Spleen (tissue), 7 donors: ENCODE results near the gene SLC25A20.

Experiments
- CTCF ChIP-seq, 11 experiments: fragments of 200-600 bp in 7 of 11; fragments of 450-650 bp in 4 of 11; sonication (generic) in 4 of 11; IDR thresholded peaks in 8 of 11; conservative IDR thresholded peaks in 3 of 11; 1 replicate in 7 of 11; 2 replicates in 4 of 11; pipeline versions ENCODE4 v1.4.0 to v1.8.0; 2016 to 2021; ENCODE audit warnings: antibody characterized with exemption in 11 of 11, inconsistent platforms in 4 of 11, mild to moderate bottlenecking in 1 of 11
- POLR2A ChIP-seq, 3 donors: fragments of 450-650 bp; IDR thresholded peaks; one replicate each; pipeline ENCODE4 v1.5.1; 2017; ENCODE audit warnings: antibody characterized with exemption in 3 of 3, mild to moderate bottlenecking in 1 of 3
- POLR2AphosphoS5 ChIP-seq, 3 donors: sonication (generic); formaldehyde crosslinking; IDR thresholded peaks; one replicate each; pipeline ENCODE4 v1.5.1; 2017; ENCODE audit warnings: antibody characterized with exemption in 3 of 3
- donor health status: DM: no; HTN: no; CAD: no; lungs with moderate emphysema.
- donor health status: DM: no; HTN: no; CAD: no.
- donor health status: DM: no; HTN: no; CAD: no.

GRCh38 chr3:48899273-48899672 is 591 bp upstream of the SLC25A20 start:
- TF ChIP-seq CTCF (IDR thresholded peaks at IDR 0.05 in 8 of 11, conservative IDR thresholded peaks at IDR 0.05 in 3 of 11) (no peak), POLR2A (IDR thresholded peaks at IDR 0.05) (no peak), POLR2AphosphoS5 (IDR thresholded peaks at IDR 0.05) (no peak)
